Loucy (cell line): ENCODE results near the gene SNRPB.

ENCODE experiments used
- H2AFZ ChIP-seq: fragments of 200-600 bp; sonication (generic); 2 replicates; pipeline ENCODE4 v1.6.0; 2016; ENCODE audit warnings: antibody characterized with exemption, mild to moderate bottlenecking, low read length, moderate library complexity
- H3F3A ChIP-seq: fragments of 200-600 bp; 2 replicates; pipeline ENCODE4 v1.6.0; 2016; ENCODE audit warnings: antibody characterized with exemption, low read depth, mild to moderate bottlenecking
- H3K27me3 ChIP-seq: fragments of 200-600 bp; sonication (generic); 2 replicates; pipeline ENCODE4 v1.6.1; 2014; ENCODE audit warnings: low read length, mild to moderate bottlenecking; ENCODE audit not compliant: insufficient read depth, poor library complexity, severe bottlenecking
- H3K36me3 ChIP-seq: fragments of 200-600 bp; sonication (generic); 2 replicates; pipeline ENCODE4 v1.6.1; 2016; ENCODE audit warnings: low read length; ENCODE audit not compliant: insufficient read depth
- H3K4me1 ChIP-seq: fragments of 200-600 bp; sonication (generic); 2 replicates; pipeline ENCODE4 v1.5.1; 2014; ENCODE audit warnings: low read length, mild to moderate bottlenecking; ENCODE audit not compliant: insufficient read depth, poor library complexity, severe bottlenecking
- H3K4me2 ChIP-seq: fragments of 200-600 bp; sonication (generic); 2 replicates; pipeline ENCODE4 v1.6.0; 2014; ENCODE audit warnings: antibody characterized with exemption, low read length, low read depth, mild to moderate bottlenecking; ENCODE audit not compliant: poor library complexity, severe bottlenecking
- H3K4me3 ChIP-seq: fragments of 200-600 bp; sonication (generic); 2 replicates; pipeline ENCODE4 v1.5.1; 2014; ENCODE audit warnings: low read length, mild to moderate bottlenecking, mixed read lengths; ENCODE audit not compliant: poor library complexity, severe bottlenecking
- H3K79me2 ChIP-seq: fragments of 200-600 bp; sonication (generic); 2 replicates; pipeline ENCODE4 v1.6.1; 2014; ENCODE audit warnings: low read length; ENCODE audit not compliant: insufficient read depth
- H3K9ac ChIP-seq: fragments of 200-600 bp; sonication (generic); 2 replicates; pipeline ENCODE4 v1.6.0; 2014; ENCODE audit warnings: mild to moderate bottlenecking, low read depth, low read length, moderate library complexity; ENCODE audit not compliant: poor library complexity, severe bottlenecking
- H3K9me2 ChIP-seq: fragments of 200-600 bp; sonication (generic); replicated peaks from 2 replicates; pipeline ENCODE4 v1.6.1; 2016; ENCODE audit warnings: low read depth, low read length, mixed read lengths
- H3K9me3 ChIP-seq: fragments of 200-600 bp; sonication (generic); 2 replicates; pipeline ENCODE4 v1.6.1; 2014; ENCODE audit warnings: mild to moderate bottlenecking, antibody characterized with exemption, low read length, low read depth; ENCODE audit not compliant: insufficient read depth
- H4K20me1 ChIP-seq: fragments of 200-600 bp; sonication (generic); 2 replicates; pipeline ENCODE4 v1.6.0; 2014; ENCODE audit warnings: antibody characterized with exemption, low read length, mild to moderate bottlenecking; ENCODE audit not compliant: insufficient read depth, poor library complexity, severe bottlenecking
- CTCF ChIP-seq: fragments of 200-600 bp; sonication (generic); conservative IDR thresholded peaks from 2 replicates; pipeline ENCODE4 v1.5.1; 2014; ENCODE audit warnings: mild to moderate bottlenecking, antibody characterized with exemption, low read length
- EZH2phosphoT487 ChIP-seq: fragments of 200-600 bp; IDR thresholded peaks from 2 replicates; pipeline ENCODE4 v1.6.1; 2018; ENCODE audit warnings: antibody characterized with exemption, mild to moderate bottlenecking, moderate library complexity, borderline replicate concordance

Gene SNRPB

GRCh38 chr20:2462484-2462883, 8.1 kb downstream of the SNRPB start:
- Histone ChIP-seq H3K27me3 (no peaks in the 10 kb centered on the region), H4K20me1 (peaks cover 62% of the 10 kb centered on the region), H3K9ac (no peak overlapping the region), H3K36me3 (peaks cover 91% of the 10 kb centered on the region), H3K4me1 (peaks cover 19% of the 10 kb centered on the region), H3K4me3 (no peak overlapping the region), H3K79me2 (peaks cover 52% of the 10 kb centered on the region), H2AFZ (no peak overlapping the region), H3F3A (peaks cover 14% of the 10 kb centered on the region; the same call in 1 of the 2 replicates), H3K4me2 (no peak overlapping the region), H3K9me3 (no peaks in the 10 kb centered on the region), H3K9me2 (no peaks in the 10 kb centered on the region)
- no peak for TF ChIP-seq CTCF
- no peak for TF ChIP-seq EZH2phosphoT487

- no peak overlapping the region for H3K4me2 ChIP-seq
- H3K36me3 ChIP-seq = peaks cover 75% of the 10 kb centered on the region
- no peaks in the 10 kb centered on the region for H3K9me2 ChIP-seq
- H3K9ac ChIP-seq = no peak overlapping the region
- H3K9me3 ChIP-seq = no peaks in the 10 kb centered on the region
- peaks cover 4% of the 10 kb centered on the region for H3K4me1 ChIP-seq
- no peak for TF ChIP-seq CTCF
- TF ChIP-seq EZH2phosphoT487 = no peak
- peaks cover 14% of the 10 kb centered on the region; the same call in 1 of the 2 replicates for H3F3A ChIP-seq
- no peak overlapping the region for H3K4me3 ChIP-seq
- H2AFZ ChIP-seq = no peak overlapping the region
- H3K79me2 ChIP-seq = peaks cover 36% of the 10 kb centered on the region
- no peaks in the 10 kb centered on the region for H3K27me3 ChIP-seq
- H4K20me1 ChIP-seq = peaks cover 46% of the 10 kb centered on the region
Measured at GRCh38 chr20:2460752-2461424, 9.7 kb downstream of the SNRPB start.

GRCh38 chr20:2459981-2460751, 10.4 kb downstream of the SNRPB start:
- Histone ChIP-seq H2AFZ (no peak overlapping the region), H3K79me2 (peaks cover 29% of the 10 kb centered on the region), H3K36me3 (peaks cover 67% of the 10 kb centered on the region), H4K20me1 (peaks cover 39% of the 10 kb centered on the region), H3F3A (peaks cover 14% of the 10 kb centered on the region; the same call in 1 of the 2 replicates), H3K4me3 (no peak overlapping the region), H3K27me3 (no peaks in the 10 kb centered on the region), H3K9me3 (no peaks in the 10 kb centered on the region), H3K4me2 (no peak overlapping the region), H3K9ac (no peak overlapping the region), H3K9me2 (no peaks in the 10 kb centered on the region), H3K4me1 (peaks cover 3% of the 10 kb centered on the region)
- no peak for TF ChIP-seq CTCF
- TF ChIP-seq EZH2phosphoT487 = no peak
